G401 (cell line): ENCODE data around the gene ZDHHC21. TPM values are rescaled to one million over a fixed set of nuclear protein-coding genes. Genes with fewer than 3 reads are reported as not detected.

Experiments
- total RNA-seq: library from RNA; depleted of rRNA; stranded (reverse); fragments of >200 nt; shearing (Covaris generic); gene quantifications from 2 replicates; pipeline ENCODE4 v1.2.3, GENCODE V29; 2014; rRNA removed

ZDHHC21 gene
- total RNA-seq, 1 experiment from 2014 or later, result 3.9 TPM

Other genes with a start within 250 kb of the ZDHHC21 start
- not detected in 2 replicates for gene CER1, start 29.3 kb upstream of the ZDHHC21 start, total RNA-seq
- 0.07 and 0.37 TPM in 2 replicates for gene FREM1, start 217.0 kb upstream of the ZDHHC21 start, total RNA-seq